ENCODE measurements around the gene MAGI1. TPM values are rescaled to one million over a fixed set of nuclear protein-coding genes. Genes with fewer than 3 reads are reported as not detected.

The MAGI1 gene
- total RNA-seq, 1 donor from 2014 or later, result 49.8 TPM

- Mint-ChIP-seq H3K27me3 (ENCODE audit: low read depth) (no peaks in the 10 kb centered on the region), H3K4me3 (no peak overlapping the region), H3K36me3 (ENCODE audit: low read depth) (no peaks in the 10 kb centered on the region), H3K9me3 (no peaks in the 10 kb centered on the region), H3K27ac (ENCODE audit: unreplicated experiment) (no peak overlapping the region), H3K4me1 (peaks cover 31% of the 10 kb centered on the region)
- no peak for TF ChIP-seq CTCF (conservative IDR thresholded peaks at IDR 0.05)
- DNase-seq (ENCODE audit: low read depth, low spot score), result no peak
Observed at GRCh38 chr3:65856907-65857306, 181.8 kb downstream of the MAGI1 start.

DNA sequence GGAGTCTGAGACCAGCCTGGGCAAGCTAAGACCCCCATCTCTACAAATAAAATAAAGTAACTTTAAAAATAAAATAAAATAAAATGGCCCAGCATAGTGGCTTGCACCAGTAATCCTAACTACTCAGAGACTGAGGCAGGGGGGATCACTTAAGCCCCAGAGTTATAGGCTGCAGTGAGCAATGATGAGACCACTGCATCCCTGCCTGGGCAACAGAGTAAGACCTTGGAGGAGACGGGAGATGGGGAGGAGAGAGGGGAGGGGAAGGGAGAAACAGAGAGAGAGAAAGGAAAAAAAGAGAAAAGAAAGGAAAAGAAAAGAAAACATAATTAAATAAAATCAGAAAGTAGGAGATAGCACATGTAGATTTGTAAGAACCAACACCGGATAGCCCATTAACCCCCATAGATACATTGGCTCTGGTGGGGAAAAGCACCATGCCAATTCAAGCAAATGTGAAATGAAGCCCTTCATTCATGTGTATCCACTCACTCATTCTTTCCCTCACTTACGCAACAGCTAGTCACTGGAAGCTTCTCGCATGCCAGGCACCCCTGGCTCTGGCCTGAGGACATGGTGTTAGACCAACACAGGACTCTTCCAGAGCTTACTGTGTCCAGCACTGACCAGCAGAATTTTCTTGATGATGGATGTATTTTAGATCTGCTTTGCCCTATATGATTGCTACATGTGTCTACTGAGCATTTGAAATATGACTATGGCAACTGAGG lies 183.2 kb downstream of the MAGI1 start:
- Mint-ChIP-seq H3K27ac (ENCODE audit: unreplicated experiment) (no peak overlapping the region), H3K4me3 (no peak overlapping the region), H3K4me1 (peaks cover 19% of the 10 kb centered on the region), H3K27me3 (ENCODE audit: low read depth) (no peaks in the 10 kb centered on the region), H3K9me3 (no peaks in the 10 kb centered on the region), H3K36me3 (ENCODE audit: low read depth) (no peaks in the 10 kb centered on the region)
- no peak for TF ChIP-seq CTCF (conservative IDR thresholded peaks at IDR 0.05)
- no peak for DNase-seq (ENCODE audit: low read depth, low spot score)

GRCh38 chr3:65854606-65855304 lies 184.0 kb downstream of the MAGI1 start:
- Mint-ChIP-seq H3K4me1 (peaks cover 13% of the 10 kb centered on the region), H3K9me3 (no peaks in the 10 kb centered on the region), H3K27ac (ENCODE audit: unreplicated experiment) (no peak overlapping the region), H3K27me3 (ENCODE audit: low read depth) (no peaks in the 10 kb centered on the region), H3K36me3 (ENCODE audit: low read depth) (no peaks in the 10 kb centered on the region), H3K4me3 (no peak overlapping the region)
- DNase-seq (ENCODE audit: low read depth, low spot score), result no peak
- no peak for TF ChIP-seq CTCF (conservative IDR thresholded peaks at IDR 0.05)

DNA sequence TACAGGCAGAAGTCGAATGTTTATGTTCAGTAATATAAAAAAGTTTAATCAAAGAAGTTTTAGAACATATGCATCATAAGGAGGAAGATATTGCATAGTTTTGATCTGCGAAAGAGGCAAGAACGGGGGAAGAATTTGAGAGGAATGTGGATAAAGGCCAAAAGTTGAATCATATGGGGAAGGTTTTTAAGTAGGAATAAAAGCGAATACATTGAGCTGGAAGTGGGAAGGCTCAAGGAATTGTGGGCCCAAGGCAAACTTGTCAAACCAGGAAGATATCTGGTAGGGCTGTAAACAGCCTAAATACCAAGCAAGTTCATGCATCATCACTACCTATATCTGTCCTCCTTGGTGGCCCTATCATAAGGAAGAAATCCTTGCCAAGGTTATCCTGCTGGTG lies 186.9 kb downstream of the MAGI1 start:
- Mint-ChIP-seq H3K9me3 (no peaks in the 10 kb centered on the region), H3K27ac (ENCODE audit: unreplicated experiment) (no peak overlapping the region), H3K4me1 (peaks cover 9% of the 10 kb centered on the region), H3K36me3 (ENCODE audit: low read depth) (no peaks in the 10 kb centered on the region), H3K4me3 (no peak overlapping the region), H3K27me3 (ENCODE audit: low read depth) (no peaks in the 10 kb centered on the region)
- TF ChIP-seq CTCF (conservative IDR thresholded peaks at IDR 0.05), result no peak
- no peak for DNase-seq (ENCODE audit: low read depth, low spot score)

- Mint-ChIP-seq H3K27ac (ENCODE audit: unreplicated experiment) (no peak overlapping the region), H3K4me1 (peaks cover 8% of the 10 kb centered on the region), H3K4me3 (no peak overlapping the region), H3K36me3 (ENCODE audit: low read depth) (no peaks in the 10 kb centered on the region), H3K27me3 (ENCODE audit: low read depth) (no peaks in the 10 kb centered on the region), H3K9me3 (no peaks in the 10 kb centered on the region)
- no peak for DNase-seq (ENCODE audit: low read depth, low spot score)
- TF ChIP-seq CTCF (conservative IDR thresholded peaks at IDR 0.05), result no peak
Observed at GRCh38 chr3:65850261-65850660, 188.5 kb downstream of the MAGI1 start.

Measured in neural crest cell (in vitro differentiated cells).